ENCODE measurements around the gene TBL1X. TPM values are rescaled to one million over a fixed set of nuclear protein-coding genes. Genes with fewer than 3 reads are reported as not detected.

TBL1X gene
- total RNA-seq, 2 experiments from 2014 or later = 20.0 to 23.0 TPM

DNA sequence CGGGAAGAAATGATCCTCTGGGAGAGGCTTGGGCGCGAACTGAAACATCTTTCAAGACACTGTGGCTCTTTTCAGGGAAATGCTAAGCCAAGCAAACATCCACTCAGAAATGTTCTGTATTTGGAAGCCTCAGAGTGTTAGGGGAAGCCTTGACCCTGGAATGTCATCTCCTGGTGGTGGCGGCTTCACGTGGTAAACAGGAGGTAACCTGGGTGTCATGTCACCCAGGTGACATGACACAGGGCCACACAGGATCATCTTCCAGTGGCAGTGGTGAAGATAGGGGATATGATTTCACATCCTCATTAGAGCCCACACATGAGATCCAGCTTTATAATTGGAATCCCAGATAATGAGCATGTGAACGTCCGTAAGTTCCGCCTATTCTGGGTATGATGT is 140.0 kb downstream of the TBL1X start:
- CTCF ChIA-PET = no interaction called here
- Mint-ChIP-seq H3K27ac (no peak overlapping the region), H3K4me3 (no peak overlapping the region), H3K27me3 (ENCODE audit: low read depth) (no peaks in the 10 kb centered on the region), H3K9me3 (ENCODE audit: insufficient read depth) (no peaks in the 10 kb centered on the region), H3K4me1 (ENCODE audit: low read depth) (no peaks in the 10 kb centered on the region), H3K36me3 (ENCODE audit: low read depth) (peaks cover 4% of the 10 kb centered on the region)
- ATAC-seq = no peak
- POLR2A ChIA-PET = no interaction called here
- DNase-seq = no peak

DNA sequence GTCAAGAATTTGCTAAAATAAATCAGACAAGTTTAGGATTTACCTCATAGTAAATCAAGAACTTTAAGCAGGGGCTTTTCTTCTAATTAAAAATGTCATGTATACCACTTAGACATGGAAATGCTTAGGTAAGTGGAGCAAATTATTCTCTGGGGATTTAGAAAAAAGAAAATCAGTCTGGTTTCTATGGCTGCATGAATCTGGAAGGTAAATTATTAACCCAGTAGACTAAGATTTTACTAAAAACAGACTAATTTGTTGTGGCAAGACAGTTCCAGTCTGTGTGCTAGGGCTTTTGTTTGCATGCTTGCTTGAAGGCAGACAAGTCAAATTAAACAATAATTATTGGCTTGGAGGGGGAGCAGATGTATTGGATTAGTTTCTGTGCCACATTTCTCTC is 140.6 kb downstream of the TBL1X start:
- Mint-ChIP-seq H3K27me3 (ENCODE audit: low read depth) (no peaks in the 10 kb centered on the region), H3K9me3 (ENCODE audit: insufficient read depth) (no peaks in the 10 kb centered on the region), H3K4me3 (no peak overlapping the region), H3K27ac (no peak overlapping the region), H3K4me1 (ENCODE audit: low read depth) (no peaks in the 10 kb centered on the region), H3K36me3 (ENCODE audit: low read depth) (peaks cover 4% of the 10 kb centered on the region)
- ChIA-PET CTCF (no interaction called here), POLR2A (no interaction called here)
- DNase-seq = no peak
- no peak for ATAC-seq

DNA sequence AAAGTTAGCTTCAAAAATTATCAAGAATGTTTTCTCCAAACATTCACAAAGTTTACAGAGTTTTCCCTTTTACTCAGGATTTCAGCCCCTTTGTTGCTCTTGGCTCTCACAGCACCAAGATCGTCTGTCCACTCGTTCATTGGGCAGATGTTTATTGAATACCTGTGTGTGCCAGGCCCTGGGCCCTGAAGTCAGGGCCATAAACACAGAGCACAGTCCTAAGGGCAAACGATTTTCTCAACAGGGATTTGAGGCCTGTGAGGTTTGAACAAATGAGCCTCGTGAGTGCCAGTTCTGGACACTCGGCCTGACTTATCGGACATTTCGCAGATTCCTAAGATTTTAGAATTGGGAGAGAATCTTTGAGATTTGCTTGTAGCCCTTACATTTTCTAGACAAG is 142.1 kb downstream of the TBL1X start:
- Mint-ChIP-seq H3K27ac (no peak overlapping the region), H3K36me3 (ENCODE audit: low read depth) (peaks cover 4% of the 10 kb centered on the region)

DNA sequence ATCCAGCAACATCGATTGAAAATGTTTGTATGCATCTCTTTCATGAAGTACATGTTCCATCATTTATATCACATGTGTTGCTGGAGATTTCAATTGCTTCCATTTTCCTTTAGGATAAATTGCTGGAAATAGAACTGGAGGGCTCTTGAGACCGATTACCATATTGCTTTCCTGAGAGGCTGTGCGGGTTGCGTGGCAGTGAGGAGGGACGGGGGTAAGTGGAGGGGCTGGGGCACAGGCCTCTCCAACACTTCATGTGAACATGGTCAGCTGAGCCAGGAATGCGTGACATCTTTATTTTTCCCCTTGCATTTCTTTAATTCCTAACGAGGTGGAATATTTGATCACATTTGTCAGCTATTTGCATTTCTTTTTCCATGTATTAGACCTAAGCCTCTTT is 144.6 kb downstream of the TBL1X start:
- POLR2A ChIA-PET = no interaction called here
- CTCF ChIA-PET = no interaction called here

More for the DNA sequence above, 142.1 kb downstream of the TBL1X start:
- Mint-ChIP-seq H3K27me3 (ENCODE audit: low read depth) (no peaks in the 10 kb centered on the region), H3K4me1 (ENCODE audit: low read depth) (no peaks in the 10 kb centered on the region), H3K9me3 (ENCODE audit: insufficient read depth) (no peaks in the 10 kb centered on the region), H3K4me3 (no peak overlapping the region)
- ATAC-seq = no peak
- CTCF ChIA-PET = no interaction called here
- POLR2A ChIA-PET = no interaction called here
- DNase-seq = no peak

DNA sequence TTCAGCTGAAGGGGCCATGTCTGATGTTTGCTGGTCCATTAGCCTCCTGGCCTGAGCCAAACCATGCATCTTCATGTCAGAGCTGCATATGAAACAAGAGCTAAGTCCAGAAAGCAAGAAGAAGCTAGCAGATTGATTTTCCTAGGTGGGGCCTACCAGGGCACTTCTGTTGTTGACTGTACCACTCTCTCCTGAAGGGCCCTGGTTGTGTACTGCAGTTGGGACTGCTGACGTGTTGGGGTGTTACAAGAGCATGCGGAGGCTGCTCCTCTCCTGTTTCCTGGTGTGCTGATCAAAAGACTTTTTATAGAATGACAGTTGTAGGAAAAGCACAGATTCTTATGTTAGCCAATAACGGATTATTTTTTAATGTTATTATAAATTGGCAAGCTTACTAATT is 145.1 kb downstream of the TBL1X start:
- H3K27ac Mint-ChIP-seq = no peak overlapping the region
- H3K9me3 Mint-ChIP-seq (ENCODE audit: insufficient read depth) = no peaks in the 10 kb centered on the region
- ATAC-seq (no peak), DNase-seq (no peak)
- no peaks in the 10 kb centered on the region for H3K36me3 Mint-ChIP-seq (ENCODE audit: low read depth)
- H3K4me1 Mint-ChIP-seq (ENCODE audit: low read depth) = no peaks in the 10 kb centered on the region
- ChIA-PET CTCF (no interaction called here), POLR2A (no interaction called here)
- H3K27me3 Mint-ChIP-seq (ENCODE audit: low read depth) = no peaks in the 10 kb centered on the region
- no peak overlapping the region for H3K4me3 Mint-ChIP-seq

More for the DNA sequence above, 144.6 kb downstream of the TBL1X start:
- ATAC-seq (no peak), DNase-seq (no peak)
- Mint-ChIP-seq H3K27ac (no peak overlapping the region), H3K27me3 (ENCODE audit: low read depth) (no peaks in the 10 kb centered on the region), H3K4me3 (no peak overlapping the region), H3K36me3 (ENCODE audit: low read depth) (no peaks in the 10 kb centered on the region), H3K9me3 (ENCODE audit: insufficient read depth) (no peaks in the 10 kb centered on the region), H3K4me1 (ENCODE audit: low read depth) (no peaks in the 10 kb centered on the region)

DNA sequence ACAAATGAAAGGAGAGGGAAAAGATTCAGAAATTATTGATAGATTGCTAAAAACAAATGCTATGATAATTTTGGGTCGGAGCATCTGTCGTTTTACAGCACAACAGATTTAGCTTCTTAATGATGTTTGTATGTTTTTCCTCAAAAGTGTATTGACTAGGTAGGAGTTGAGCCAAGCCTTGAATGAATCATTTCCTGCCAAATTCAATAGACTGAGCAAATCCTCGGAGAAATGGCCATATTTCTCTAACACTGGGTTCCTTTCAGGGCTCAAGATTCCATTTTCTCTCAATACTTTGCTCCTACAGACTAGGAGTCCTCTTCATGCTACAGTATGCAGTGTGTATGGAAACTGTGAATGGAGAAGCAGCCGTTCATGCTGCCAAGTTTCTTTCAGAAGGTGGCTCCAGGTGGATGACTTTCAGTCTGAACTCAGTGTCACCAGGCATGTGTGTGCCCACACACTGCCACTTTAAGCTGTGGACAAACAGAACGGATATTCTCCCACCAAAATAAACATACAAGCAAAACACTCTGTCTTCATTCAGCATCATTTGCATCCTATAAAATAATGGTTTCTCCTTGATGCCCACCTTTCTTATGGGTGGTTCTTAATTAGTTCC is 146.0 kb downstream of the TBL1X start:
- ATAC-seq = no peak
- POLR2A ChIA-PET = no interaction called here
- CTCF ChIA-PET = no interaction called here
- Mint-ChIP-seq H3K36me3 (ENCODE audit: low read depth) (no peaks in the 10 kb centered on the region), H3K4me3 (no peak overlapping the region), H3K27me3 (ENCODE audit: low read depth) (no peaks in the 10 kb centered on the region), H3K9me3 (ENCODE audit: insufficient read depth) (no peaks in the 10 kb centered on the region), H3K27ac (no peak overlapping the region), H3K4me1 (ENCODE audit: low read depth) (no peaks in the 10 kb centered on the region)
- no peak for DNase-seq

DNA sequence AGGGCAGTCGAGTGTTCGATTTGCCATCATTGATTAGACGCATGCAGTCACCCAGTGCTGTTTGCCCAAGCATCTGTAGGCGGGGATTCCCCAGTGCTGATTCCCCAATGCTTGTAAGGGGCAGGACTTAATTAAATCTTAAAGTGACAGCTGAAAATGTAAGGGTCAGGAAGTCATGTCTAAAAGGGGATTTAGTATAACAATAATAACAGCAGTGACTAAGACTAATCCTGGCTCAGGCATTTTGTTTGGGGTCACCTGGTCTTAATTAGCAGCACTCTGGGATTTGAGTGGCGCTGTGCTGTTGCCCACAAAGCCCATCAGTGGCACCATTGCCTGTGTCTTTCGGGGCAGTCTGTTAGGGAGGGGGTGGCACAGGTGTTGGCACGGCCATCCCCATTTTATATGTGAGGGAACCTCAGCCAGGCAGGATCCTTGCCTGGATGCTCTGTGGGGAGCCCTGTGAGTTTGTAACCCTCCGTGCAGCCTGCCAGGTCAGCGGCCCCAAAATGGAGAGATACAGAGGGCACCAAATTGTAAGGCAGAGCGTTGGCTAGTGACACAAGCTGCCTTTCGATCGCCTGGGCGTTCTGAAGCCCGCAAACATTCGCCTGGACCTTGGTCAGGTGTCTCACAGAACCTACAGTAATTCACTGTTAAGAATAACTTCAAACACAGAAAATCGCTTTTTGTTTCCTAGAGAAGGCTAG is 146.7 kb downstream of the TBL1X start:
- H3K4me1 Mint-ChIP-seq (ENCODE audit: low read depth) = no peaks in the 10 kb centered on the region

DNA sequence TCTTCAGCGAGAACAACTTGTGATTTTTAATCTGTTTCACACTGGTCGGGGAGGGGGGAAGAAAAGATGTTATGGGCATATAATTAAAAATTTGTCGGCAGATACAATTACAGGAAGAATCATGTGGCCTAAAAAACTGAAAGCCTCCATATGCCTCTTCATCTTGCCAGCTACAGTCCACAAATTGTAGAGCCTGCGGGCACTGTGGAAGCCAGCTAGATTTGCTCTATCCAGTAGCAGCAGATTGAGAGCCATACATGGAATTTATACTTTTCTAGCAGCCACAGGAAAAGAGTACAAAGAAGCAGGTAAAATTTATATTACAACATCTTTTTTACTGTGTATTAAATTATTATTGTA is 147.3 kb downstream of the TBL1X start:
- Mint-ChIP-seq H3K36me3 (ENCODE audit: low read depth) (no peaks in the 10 kb centered on the region), H3K4me3 (no peak overlapping the region), H3K27me3 (ENCODE audit: low read depth) (no peaks in the 10 kb centered on the region), H3K4me1 (ENCODE audit: low read depth) (no peaks in the 10 kb centered on the region), H3K27ac (no peak overlapping the region), H3K9me3 (ENCODE audit: insufficient read depth) (no peaks in the 10 kb centered on the region)
- DNase-seq = no peak
- CTCF ChIA-PET = no interaction called here
- POLR2A ChIA-PET = no interaction called here
- ATAC-seq = no peak

More for the DNA sequence above, 146.7 kb downstream of the TBL1X start:
- Mint-ChIP-seq H3K36me3 (ENCODE audit: low read depth) (no peaks in the 10 kb centered on the region), H3K9me3 (ENCODE audit: insufficient read depth) (no peaks in the 10 kb centered on the region), H3K27ac (no peak overlapping the region), H3K4me3 (no peak overlapping the region), H3K27me3 (ENCODE audit: low read depth) (no peaks in the 10 kb centered on the region)
- ChIA-PET CTCF (no interaction called here), POLR2A (no interaction called here)
- ATAC-seq (no peak), DNase-seq (no peak)

DNA sequence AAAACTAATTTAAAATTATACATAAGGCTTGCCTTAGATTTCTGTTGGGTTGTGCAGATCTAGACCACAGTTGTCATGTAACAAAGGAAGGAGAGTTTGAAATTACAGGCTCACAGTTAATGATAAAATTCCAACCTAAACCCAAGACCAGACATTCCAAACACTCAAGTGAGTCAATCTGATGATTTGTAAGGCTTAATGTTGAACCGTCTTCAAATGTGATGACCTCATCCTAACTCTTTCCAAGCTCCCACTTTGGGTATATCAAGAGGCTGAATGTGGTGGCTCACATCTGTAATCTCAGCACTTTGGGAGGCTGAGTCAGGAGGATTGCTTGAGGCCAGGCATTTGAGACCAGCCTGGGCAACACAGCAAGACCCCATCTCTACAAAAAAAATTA is 149.2 kb downstream of the TBL1X start:
- CTCF ChIA-PET = no interaction called here
- Mint-ChIP-seq H3K36me3 (ENCODE audit: low read depth) (no peaks in the 10 kb centered on the region), H3K27me3 (ENCODE audit: low read depth) (no peaks in the 10 kb centered on the region), H3K27ac (no peak overlapping the region), H3K4me3 (no peak overlapping the region), H3K4me1 (ENCODE audit: low read depth) (no peaks in the 10 kb centered on the region), H3K9me3 (ENCODE audit: insufficient read depth) (no peaks in the 10 kb centered on the region)
- no peak for DNase-seq
- POLR2A ChIA-PET = no interaction called here
- no peak for ATAC-seq

DNA sequence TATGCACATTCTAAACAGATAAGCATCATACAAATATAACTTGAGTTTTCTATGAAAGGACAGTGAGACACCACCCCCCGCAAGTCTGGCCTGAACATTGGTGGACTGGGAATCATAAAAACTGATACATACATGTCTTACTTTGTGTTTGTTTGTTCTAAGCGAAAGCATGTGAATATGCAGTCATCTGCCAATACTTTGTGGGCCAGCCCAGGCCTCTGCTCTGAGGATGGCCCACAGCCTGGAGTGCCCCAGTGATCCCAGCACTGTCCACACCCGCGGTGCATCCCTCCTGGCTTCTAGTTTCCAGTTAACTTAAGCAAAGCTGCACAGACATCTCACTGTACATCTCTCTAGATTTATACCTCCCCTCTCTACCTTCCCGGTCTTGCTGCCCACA is 154.3 kb downstream of the TBL1X start:
- Mint-ChIP-seq H3K36me3 (ENCODE audit: low read depth) (peaks cover 5% of the 10 kb centered on the region), H3K9me3 (ENCODE audit: insufficient read depth) (no peaks in the 10 kb centered on the region), H3K4me3 (no peak overlapping the region), H3K4me1 (ENCODE audit: low read depth) (peaks cover 9% of the 10 kb centered on the region), H3K27me3 (ENCODE audit: low read depth) (no peaks in the 10 kb centered on the region), H3K27ac (no peak overlapping the region)
- ATAC-seq (no peak), DNase-seq (no peak)
- ChIA-PET POLR2A (no interaction called here), CTCF (no interaction called here)

DNA sequence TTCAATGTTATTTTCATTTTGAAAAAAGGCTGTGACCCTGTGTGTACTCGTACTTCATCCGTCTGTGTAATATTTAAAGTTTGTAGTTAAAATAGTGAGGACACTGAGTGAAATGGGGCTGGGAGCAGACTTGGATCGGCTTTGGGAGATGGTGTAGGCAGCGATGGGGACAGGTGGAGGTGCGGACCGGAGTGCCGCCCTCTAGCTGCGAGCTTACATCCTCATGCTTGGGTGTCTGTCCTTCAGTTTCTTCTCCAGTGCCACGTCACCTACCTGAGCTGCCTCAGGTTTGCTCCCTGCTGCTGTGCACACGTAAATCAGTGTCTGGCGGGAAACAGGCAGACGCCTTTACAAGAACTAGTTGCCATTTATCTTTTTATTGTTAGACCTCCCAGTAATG is 154.7 kb downstream of the TBL1X start:
- CTCF ChIA-PET = no interaction called here

DNA sequence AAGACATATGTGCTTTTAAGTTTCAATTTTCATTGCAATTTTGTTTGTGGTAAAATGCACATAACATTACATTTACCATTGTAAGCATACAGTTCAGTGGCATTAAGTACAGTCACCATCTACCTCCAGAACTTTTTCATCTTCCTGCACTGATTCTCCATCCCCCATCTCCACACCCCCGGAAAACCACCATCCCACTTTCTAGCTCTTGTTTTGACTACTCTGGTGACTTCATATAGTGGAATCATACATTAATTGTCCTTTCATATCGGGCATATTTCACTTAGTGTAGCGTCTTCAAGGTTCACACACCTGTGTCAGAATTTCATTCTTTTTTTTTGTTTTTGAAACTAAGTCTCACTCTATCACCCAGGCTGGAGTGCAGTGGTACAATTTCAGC is 157.3 kb downstream of the TBL1X start:
- ATAC-seq = no peak
- CTCF ChIA-PET = no interaction called here
- POLR2A ChIA-PET = no interaction called here
- no peaks in the 10 kb centered on the region for H3K9me3 Mint-ChIP-seq (ENCODE audit: insufficient read depth)
- no peaks in the 10 kb centered on the region for H3K27me3 Mint-ChIP-seq (ENCODE audit: low read depth)
- DNase-seq = no peak
- H3K4me1 Mint-ChIP-seq (ENCODE audit: low read depth) = peaks cover 14% of the 10 kb centered on the region
- no peak overlapping the region for H3K27ac Mint-ChIP-seq
- H3K4me3 Mint-ChIP-seq = no peak overlapping the region
- H3K36me3 Mint-ChIP-seq (ENCODE audit: low read depth) = peaks cover 5% of the 10 kb centered on the region

More for the DNA sequence above, 154.7 kb downstream of the TBL1X start:
- H3K4me1 Mint-ChIP-seq (ENCODE audit: low read depth) = peaks cover 11% of the 10 kb centered on the region
- H3K27ac Mint-ChIP-seq = no peak overlapping the region
- POLR2A ChIA-PET = no interaction called here
- no peaks in the 10 kb centered on the region for H3K9me3 Mint-ChIP-seq (ENCODE audit: insufficient read depth)
- no peak for ATAC-seq
- H3K27me3 Mint-ChIP-seq (ENCODE audit: low read depth) = no peaks in the 10 kb centered on the region
- peaks cover 5% of the 10 kb centered on the region for H3K36me3 Mint-ChIP-seq (ENCODE audit: low read depth)
- DNase-seq = no peak
- no peak overlapping the region for H3K4me3 Mint-ChIP-seq

DNA sequence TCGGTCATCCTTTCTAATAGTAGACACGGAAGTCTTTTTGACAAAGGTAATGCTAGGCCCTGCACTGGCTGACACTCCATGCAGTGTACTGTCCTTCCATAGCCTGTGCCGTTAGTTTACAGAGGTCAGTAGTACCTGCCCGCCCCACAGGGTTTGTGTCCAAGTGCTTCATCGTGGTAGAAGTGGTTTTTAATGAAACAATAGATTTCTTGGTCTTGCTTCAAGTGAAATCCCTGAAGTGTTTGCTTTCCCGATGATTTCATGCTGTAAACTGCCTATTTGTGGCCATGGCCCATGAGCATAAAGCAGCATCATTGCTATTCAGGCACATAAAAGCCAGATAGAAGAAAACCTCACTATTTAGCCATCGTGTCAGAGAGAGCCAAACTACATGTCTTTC is 161.5 kb downstream of the TBL1X start:
- no peaks in the 10 kb centered on the region for H3K9me3 Mint-ChIP-seq (ENCODE audit: insufficient read depth)
- H3K27ac Mint-ChIP-seq = no peak overlapping the region
- CTCF ChIA-PET = no interaction called here
- POLR2A ChIA-PET = no interaction called here
- peaks cover 19% of the 10 kb centered on the region for H3K4me1 Mint-ChIP-seq (ENCODE audit: low read depth)
- H3K36me3 Mint-ChIP-seq (ENCODE audit: low read depth) = peaks cover 5% of the 10 kb centered on the region
- H3K27me3 Mint-ChIP-seq (ENCODE audit: low read depth) = no peaks in the 10 kb centered on the region
- no peak overlapping the region for H3K4me3 Mint-ChIP-seq
- DNase-seq (no peak), ATAC-seq (no peak)
